ENCODE data around the gene IL12RB2.

Gene IL12RB2

GRCh38 chr1:67327864-67328466 is 20.3 kb downstream of the IL12RB2 start:
- Histone ChIP-seq H3K9me3 (replicated peaks; ENCODE audit: insufficient read depth, low read length) (no peaks in the 10 kb centered on the region), H3K27ac (ENCODE audit: low read length) (no peak overlapping the region), H2AFZ (ENCODE audit: low read length) (no peak overlapping the region), H4K20me1 (ENCODE audit: insufficient read depth, low read length) (no peaks in the 10 kb centered on the region), H3K4me2 (ENCODE audit: low read depth, low read length) (no peak overlapping the region), H3K9me2 (replicated peaks; ENCODE audit: insufficient read depth, low read length) (no peaks in the 10 kb centered on the region), H3K9ac (ENCODE audit: low read length) (no peak overlapping the region), H3K36me3 (replicated peaks; ENCODE audit: insufficient read depth, low read length) (no peaks in the 10 kb centered on the region), H3K79me2 (ENCODE audit: low read length) (no peaks in the 10 kb centered on the region), H3K4me3 (ENCODE audit: low read length) (no peak overlapping the region), H3K4me1 (ENCODE audit: low read length) (no peaks in the 10 kb centered on the region), H3K27me3 (replicated peaks; ENCODE audit: insufficient read depth, low read length) (no peaks in the 10 kb centered on the region), H3F3A (ENCODE audit: insufficient read depth, low read length) (no peaks in the 10 kb centered on the region)
- TF ChIP-seq CTCF (IDR thresholded peaks at IDR 0.05; ENCODE audit: low read length) (no peak), EZH2phosphoT487 (IDR thresholded peaks at IDR 0.05; ENCODE audit: low read length) (no peak), EZH2 (optimal IDR thresholded peaks at IDR 0.05; ENCODE audit: low read depth, low read length) (no peak)
- DNase-seq, result no peak

DNA sequence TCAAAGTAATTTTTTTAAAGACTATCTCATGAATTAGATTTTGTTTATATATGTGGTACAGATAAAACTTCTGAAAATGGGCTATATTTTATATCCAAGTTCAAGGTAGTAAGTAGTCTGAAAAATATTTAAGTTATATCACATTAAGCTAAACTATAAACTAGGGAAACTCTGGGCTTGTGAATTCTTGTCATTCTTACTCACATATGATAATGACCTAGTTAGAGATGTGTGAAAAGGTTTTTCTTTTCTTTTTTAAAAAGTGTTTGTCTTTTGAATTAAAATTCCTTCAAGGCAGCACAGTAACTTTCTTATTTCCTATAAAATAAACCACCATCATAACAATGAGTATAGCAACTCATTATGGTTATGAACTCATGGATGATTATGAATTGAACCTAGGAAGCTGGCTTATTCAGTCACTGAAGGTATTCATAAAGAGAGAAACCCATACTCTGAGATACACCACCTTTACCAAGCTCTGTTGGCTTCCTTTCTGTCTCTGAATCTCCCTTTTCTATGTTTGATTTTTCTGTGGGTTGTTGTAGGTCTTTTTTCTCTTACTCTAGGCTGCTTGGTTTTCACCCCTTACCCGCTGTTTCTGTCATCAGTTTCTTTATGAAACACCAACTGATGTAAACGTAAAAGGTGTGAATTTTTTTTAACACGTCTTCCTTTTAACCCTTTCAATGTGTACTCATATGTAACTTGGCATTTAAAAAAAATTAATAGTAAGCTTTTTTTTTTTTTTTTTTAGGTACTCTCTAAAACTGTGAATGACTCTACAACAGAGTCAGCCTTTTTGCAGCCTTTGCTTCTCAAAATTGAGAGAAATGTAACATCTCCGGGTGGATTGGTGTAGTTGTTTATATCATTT is 25.2 kb downstream of the IL12RB2 start:
- Histone ChIP-seq H3K9ac (ENCODE audit: low read length) (no peak overlapping the region), H3K79me2 (ENCODE audit: low read length) (no peaks in the 10 kb centered on the region), H3K27me3 (replicated peaks; ENCODE audit: insufficient read depth, low read length) (no peaks in the 10 kb centered on the region), H3K36me3 (replicated peaks; ENCODE audit: insufficient read depth, low read length) (no peaks in the 10 kb centered on the region), H3K4me1 (ENCODE audit: low read length) (no peaks in the 10 kb centered on the region), H3K4me2 (ENCODE audit: low read depth, low read length) (no peak overlapping the region), H3K27ac (ENCODE audit: low read length) (no peak overlapping the region), H2AFZ (ENCODE audit: low read length) (no peak overlapping the region), H3K4me3 (ENCODE audit: low read length) (no peak overlapping the region), H3K9me3 (replicated peaks; ENCODE audit: insufficient read depth, low read length) (no peaks in the 10 kb centered on the region), H3K9me2 (replicated peaks; ENCODE audit: insufficient read depth, low read length) (no peaks in the 10 kb centered on the region), H3F3A (ENCODE audit: insufficient read depth, low read length) (no peaks in the 10 kb centered on the region), H4K20me1 (ENCODE audit: insufficient read depth, low read length) (no peaks in the 10 kb centered on the region)
- DNase-seq, result no peak
- TF ChIP-seq EZH2 (optimal IDR thresholded peaks at IDR 0.05; ENCODE audit: low read depth, low read length) (no peak), EZH2phosphoT487 (IDR thresholded peaks at IDR 0.05; ENCODE audit: low read length) (no peak), CTCF (IDR thresholded peaks at IDR 0.05; ENCODE audit: low read length) (no peak)

- no peak for TF ChIP-seq EZH2phosphoT487 (IDR thresholded peaks at IDR 0.05; ENCODE audit: low read length)
- TF ChIP-seq CTCF (IDR thresholded peaks at IDR 0.05; ENCODE audit: low read length), result no peak
- TF ChIP-seq EZH2 (optimal IDR thresholded peaks at IDR 0.05; ENCODE audit: low read depth, low read length), result no peak
- Histone ChIP-seq H3K36me3 (replicated peaks; ENCODE audit: insufficient read depth, low read length) (no peaks in the 10 kb centered on the region), H2AFZ (ENCODE audit: low read length) (no peak overlapping the region)
These were observed 25.9 kb downstream of the IL12RB2 start for GRCh38 chr1:67333603-67334002.

More at GRCh38 chr1:67333603-67334002, 25.9 kb downstream of the IL12RB2 start:
- H4K20me1 ChIP-seq (ENCODE audit: insufficient read depth, low read length), result no peaks in the 10 kb centered on the region
- H3F3A ChIP-seq (ENCODE audit: insufficient read depth, low read length), result no peaks in the 10 kb centered on the region
- DNase-seq, result no peak
- H3K9me3 ChIP-seq (replicated peaks; ENCODE audit: insufficient read depth, low read length), result no peaks in the 10 kb centered on the region
- no peak overlapping the region for H3K4me2 ChIP-seq (ENCODE audit: low read depth, low read length)
- H3K27me3 ChIP-seq (replicated peaks; ENCODE audit: insufficient read depth, low read length), result no peaks in the 10 kb centered on the region
- no peak overlapping the region for H3K27ac ChIP-seq (ENCODE audit: low read length)
- no peaks in the 10 kb centered on the region for H3K4me1 ChIP-seq (ENCODE audit: low read length)
- no peaks in the 10 kb centered on the region for H3K79me2 ChIP-seq (ENCODE audit: low read length)
- H3K9ac ChIP-seq (ENCODE audit: low read length), result no peak overlapping the region
- H3K4me3 ChIP-seq (ENCODE audit: low read length), result no peak overlapping the region
- H3K9me2 ChIP-seq (replicated peaks; ENCODE audit: insufficient read depth, low read length), result no peaks in the 10 kb centered on the region

All from MM.1S (cell line).